GM21423 (cell line): Measurements from ENCODE around the gene PSMB9.

Experiments
- ATAC-seq: cut with Tn5 transposase; IDR thresholded peaks from one replicate; pipeline ENCODE4 v1.9.1; 2021; ENCODE audit warnings: mild to moderate bottlenecking, moderate library complexity; ENCODE audit not compliant: unreplicated experiment

Gene PSMB9

GRCh38 chr6:32838114-32838958 is 15.7 kb upstream of the PSMB9 start, which contains the start of gene TAP2:
TAP2 (minus strand) TSS chr6:32838739; CDS start chr6:32838233, 506 bp downstream.
- peak; percentile 64 for ATAC-seq

DNA sequence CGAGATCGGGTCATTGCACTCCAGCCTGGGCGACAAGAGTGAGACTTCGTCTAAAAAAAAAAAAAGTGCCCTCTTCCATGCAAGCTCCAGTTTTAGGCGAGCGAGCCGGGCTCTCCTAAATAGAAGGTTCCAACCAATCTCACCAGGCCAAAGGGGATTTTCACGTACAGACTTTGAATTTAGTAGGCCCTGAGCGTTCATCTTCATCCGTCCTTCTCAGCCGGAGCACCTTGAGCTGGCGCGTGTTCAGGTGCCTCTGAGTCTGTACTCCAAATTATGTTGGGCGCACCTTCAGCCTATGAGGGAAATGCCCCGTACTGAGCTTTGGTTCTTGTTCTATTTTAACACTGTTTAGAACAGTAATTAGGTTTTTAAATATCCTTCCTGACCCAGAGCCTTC is 14.6 kb upstream of the PSMB9 start:
- no peak for ATAC-seq

- no peak for ATAC-seq
Observed at GRCh38 chr6:32840604-32841246, 13.3 kb upstream of the PSMB9 start.

GRCh38 chr6:32842021-32842650 is 11.9 kb upstream of the PSMB9 start:
- ATAC-seq: no peak

DNA sequence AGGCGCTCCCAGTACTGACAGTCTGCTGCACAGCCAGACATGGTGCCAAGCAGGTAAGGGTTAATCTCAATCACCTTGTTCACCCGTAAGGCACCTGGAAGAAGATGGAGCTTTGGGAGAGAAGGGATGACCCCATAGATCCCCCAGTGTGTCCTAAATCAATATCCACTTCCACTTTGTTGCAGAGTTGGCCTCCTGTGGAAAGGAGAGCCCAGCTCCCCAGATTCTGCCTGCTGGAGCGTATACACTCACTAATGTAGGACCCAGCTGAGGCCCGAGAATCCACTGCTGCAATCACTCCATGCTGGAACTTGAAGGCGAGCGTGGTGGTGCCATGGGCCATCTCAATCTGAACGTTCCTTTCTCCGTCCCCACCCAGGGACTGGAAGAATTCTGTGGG is 11.3 kb upstream of the PSMB9 start:
- ATAC-seq: no peak

DNA sequence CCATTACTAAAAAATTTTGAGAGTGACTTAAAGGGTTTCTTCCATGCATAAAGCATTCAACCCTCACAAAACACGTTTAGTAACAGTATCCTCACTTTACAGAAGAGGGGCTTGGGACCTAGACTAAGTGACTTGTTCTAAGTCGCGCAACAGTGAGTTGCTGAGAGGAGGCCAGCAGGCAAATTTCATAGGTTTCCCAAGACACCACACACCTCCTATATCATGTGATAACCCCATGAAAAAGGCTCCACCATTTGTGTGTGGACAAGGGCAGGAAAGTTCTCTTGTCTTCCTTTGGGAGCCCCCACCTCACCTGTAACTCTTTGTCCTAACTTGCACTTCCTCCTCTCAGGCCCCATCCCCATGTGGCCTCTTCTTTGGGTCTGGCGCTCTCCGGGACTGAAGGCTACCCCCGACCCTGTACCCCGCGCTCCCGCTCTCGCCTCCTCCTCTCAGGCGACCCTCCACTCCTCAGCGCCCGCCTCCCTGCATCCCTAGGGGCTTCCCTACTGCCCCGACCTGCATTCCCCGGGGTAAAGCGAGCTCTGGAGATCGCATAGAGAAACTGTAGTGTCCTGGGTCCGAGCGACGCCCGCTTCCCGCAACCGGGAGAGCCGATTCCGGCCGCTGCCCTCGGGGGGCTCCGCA is 10.5 kb upstream of the PSMB9 start:
- no peak for ATAC-seq

DNA sequence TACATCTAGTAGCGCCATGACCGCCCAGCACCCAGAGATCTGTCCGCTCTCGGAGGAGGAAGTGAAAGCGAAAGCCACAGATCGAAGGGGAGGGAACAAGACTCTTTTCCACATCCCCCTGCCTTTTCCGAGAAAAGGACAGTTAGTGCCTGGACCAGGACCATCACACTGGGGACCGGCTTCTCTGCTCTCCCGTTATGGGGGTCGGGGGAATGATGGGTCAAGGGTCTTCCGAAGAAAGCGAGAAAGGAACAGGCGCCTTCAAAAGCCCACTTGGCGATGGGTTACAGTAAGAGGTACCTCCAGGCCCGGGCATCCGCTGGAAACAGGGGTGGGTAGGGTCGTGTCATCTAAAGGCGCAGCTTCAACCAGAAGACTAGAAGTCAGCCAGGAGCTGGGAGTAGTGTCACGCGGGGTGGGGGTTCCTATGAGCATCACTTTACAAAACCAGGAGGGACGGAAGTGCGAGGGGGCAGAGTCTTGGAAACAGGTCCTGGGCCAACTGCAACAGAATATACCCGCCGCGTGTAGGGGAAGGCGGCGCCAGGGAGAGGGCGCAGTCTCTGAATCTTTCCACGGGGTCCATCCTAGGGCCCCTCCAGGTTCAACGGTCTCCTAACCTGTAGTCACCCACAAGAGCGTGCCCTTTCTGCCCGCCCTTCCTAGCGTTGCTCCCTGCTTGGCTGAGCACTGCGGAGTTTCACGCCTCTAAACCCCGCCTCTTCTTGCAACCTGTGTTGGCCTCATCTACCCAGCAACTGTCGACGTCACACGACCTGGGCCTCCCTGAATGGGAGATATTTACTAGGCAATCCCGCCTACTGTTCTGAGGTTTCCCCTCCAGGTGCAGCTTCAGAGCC is 9.8 kb upstream of the PSMB9 start, which contains the start of gene PSMB8:
TSS of gene PSMB8 (minus strand) at position 69 of the 860 bp plus-strand sequence. CDS start at position 18, 51 bp downstream.
- peak; percentile 72 for ATAC-seq

- no peak for ATAC-seq
Observed at GRCh38 chr6:32844839-32845383, 9.1 kb upstream of the PSMB9 start.

DNA sequence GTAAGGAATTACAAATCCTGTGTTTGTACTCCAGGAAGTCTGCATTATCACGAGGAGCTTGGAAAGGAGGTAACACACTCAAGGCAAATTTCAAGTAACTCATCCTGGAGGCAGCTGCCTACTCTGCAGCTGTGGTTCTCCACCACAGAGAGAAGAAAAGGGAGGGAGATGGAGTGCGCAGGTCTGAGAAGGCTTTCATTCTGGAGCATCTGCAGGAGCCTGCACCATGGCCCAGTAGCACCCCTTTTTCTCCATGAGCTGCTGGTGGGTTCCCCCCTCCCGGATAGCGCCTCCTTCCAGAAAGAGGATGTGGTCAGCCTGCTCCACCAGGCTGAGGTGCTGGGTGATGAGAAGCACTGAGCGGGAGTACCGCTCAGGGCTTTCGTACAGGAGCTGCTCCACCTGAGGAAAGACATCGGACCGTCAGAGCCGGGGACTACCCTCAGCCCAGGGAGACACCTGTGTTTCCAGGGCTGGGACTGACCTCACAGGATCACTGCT is 8.6 kb upstream of the PSMB9 start:
- ATAC-seq: no peak

GRCh38 chr6:32847004-32847403 is 7.0 kb upstream of the PSMB9 start:
- ATAC-seq: no peak

DNA sequence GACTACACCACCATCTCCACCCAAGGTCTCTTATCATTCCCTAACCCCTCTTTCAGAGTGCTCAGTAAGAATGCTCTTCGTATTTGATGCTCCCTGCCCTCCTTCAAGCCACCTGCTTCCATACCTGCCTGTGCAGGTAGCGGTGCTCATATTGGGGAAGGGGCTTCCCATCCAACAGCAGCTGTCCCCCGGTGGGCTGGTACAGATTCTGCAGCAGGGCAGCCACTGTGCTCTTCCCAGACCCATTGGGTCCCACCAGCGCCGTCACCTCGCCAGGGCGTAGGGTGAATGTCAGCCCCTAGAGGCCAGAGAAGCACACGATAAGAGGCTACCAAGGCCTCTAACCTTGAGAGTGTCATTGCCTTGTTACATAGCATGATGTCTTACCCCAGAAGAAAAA is 6.2 kb upstream of the PSMB9 start:
- ATAC-seq: no peak

- ATAC-seq: no peak
Observed at GRCh38 chr6:32849126-32849525, 4.9 kb upstream of the PSMB9 start.

GRCh38 chr6:32851025-32851424 is 3.0 kb upstream of the PSMB9 start:
- ATAC-seq: no peak

DNA sequence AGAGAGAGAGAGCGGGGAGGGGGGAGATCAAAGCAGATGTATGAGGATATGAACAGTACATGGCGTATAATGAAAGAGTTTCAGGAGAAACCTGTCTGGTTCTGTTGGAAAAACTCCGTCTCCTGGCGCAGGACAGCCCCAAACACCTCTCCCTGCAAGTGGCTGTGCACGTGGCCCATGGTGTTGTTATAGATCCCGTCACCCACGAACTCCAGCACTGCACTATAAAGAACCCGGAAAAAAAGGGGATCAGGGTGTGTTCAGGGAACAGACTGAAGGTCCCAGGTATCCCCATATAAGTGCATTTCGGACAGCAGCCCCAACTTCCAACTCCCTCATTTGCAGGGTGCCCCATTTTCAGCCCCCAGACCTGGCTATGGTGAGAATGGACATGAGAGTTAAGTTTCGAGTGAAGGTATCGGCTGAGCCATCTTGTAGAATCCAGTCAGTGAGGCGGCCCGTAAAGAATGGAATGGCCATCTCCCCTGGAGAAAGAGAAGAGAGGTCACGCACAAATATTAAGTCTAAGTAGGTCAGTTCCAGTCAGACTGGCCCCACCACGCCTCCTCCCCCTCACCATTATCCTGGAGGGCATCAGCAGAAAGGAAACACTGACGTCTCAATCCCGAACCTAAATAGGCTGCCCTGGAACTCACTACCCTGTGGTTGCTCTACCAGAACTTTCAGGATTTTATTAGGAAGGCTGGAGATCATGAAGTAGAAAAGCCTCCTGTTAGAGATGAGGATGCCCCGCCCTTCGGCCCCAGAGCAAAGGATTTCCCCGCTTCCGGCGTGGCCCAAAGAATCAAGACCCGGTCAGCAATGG is 1.8 kb upstream of the PSMB9 start:
- no peak for ATAC-seq

DNA sequence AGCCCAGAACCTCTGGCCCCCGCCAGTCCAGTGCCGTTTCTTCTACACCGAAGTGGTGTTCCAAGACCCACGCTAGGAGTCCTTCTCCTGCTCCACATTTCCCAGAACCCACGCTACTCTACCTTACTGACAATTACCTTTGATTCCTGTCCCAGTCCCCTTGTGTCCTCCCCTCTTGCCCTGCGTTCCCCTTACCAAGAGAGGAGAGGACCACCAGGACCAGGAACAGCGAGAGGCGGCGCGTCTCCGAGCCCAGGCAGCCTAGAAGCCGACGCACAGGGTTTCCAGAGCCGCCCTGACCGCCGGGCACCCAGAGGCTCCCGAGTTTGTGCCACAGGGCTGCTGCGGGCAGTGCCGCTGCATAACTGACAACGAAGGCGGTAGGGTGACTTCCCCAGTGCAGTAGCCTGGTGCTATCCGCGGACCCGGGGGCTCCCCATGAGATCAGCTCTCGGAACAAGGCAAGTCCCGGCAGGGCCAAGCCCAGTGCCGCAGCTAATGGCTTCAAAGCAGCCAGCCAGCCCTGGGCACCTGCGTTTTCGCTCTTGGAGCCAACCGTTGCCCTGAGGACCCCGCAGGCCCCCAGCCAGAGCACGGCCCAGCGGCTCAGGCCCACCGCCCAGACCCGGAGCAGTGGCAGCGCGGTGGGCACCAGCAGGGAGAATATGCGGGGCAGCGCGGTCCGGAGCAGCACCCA is 1.0 kb upstream of the PSMB9 start:
- peak; percentile 16 for ATAC-seq

DNA sequence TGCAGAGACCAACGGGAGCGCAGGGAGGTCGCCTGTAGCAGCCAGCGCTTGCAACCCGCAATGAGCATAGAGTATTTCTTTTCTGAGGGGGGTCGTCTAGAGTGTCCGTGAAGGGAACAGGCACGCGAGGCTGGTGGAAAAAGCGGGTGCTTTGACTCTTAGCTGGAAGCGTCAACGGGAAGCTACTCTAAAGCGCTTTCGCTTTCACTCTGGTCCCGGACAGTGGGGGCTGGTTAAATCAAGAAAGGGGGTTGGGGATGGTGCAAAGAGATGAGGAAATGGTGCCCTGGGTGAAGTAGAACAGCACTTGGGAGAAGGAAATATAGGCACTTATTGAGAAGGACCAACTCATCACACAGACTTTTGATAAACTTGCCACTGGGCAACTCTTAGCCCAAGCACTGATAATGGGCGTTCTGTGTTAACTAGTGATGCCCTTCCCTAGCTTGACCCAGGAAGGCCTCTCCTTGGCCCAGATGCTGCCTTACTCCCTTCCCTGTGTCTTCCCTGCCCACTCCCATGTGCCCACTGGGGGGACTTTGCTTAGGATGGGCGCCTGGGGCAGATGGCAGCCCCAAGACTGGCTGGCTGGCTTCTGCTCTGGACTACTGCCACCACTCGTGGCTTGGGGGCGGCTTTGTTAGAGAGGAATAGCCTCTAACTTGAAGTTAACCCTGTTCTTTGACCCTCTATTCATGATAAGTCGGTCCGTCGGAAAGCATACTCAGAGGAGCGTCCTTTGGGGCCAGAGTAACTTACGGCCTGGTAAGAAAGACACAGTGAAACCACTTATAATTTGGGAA is 585 bp downstream of the PSMB9 start:
- peak; percentile 15 for ATAC-seq

- no peak for ATAC-seq
Observed at GRCh38 chr6:32855467-32856174, 1.6 kb downstream of the PSMB9 start.
